22Rv1 (cell line): ENCODE data around the gene ADNP.

Experiments
- H3K27ac ChIP-seq: fragments of 450-650 bp; 2 replicates; pipeline ENCODE4 v1.5.1; 2017
- CTCF ChIP-seq: fragments of 450-650 bp; IDR thresholded peaks from 2 replicates; pipeline ENCODE4 v1.5.1; 2017; ENCODE audit warnings: mild to moderate bottlenecking
- ZFX ChIP-seq: fragments of 450-650 bp; IDR thresholded peaks from 2 replicates; pipeline ENCODE4 v1.6.1; 2017; ENCODE audit warnings: antibody characterized with exemption, borderline replicate concordance

ADNP gene

DNA sequence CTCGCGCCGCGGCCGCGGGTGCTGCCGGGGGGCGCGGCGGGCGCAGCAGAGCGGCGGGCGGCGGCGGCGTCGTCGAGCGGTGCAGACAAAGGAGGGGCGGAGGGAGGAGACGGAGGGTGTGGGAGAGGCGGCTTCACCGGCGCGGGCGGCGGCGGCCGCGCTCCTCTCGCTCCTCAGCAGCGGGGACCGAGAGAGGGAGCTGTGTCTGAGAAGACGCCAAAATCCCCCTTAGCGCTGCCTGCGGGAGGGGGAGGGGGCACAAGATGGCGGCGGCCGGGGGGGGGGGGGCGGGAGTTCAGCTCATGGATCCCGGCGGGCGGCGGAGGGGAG lies 296 bp downstream of the ADNP start:
- peak overlapping the region; percentile 92 for H3K27ac ChIP-seq
- TF ChIP-seq ZFX, result no peak
- TF ChIP-seq CTCF, result no peak

- H3K27ac ChIP-seq, result peak overlapping the region; percentile 92
- TF ChIP-seq ZFX, result no peak
- no peak for TF ChIP-seq CTCF
These were observed 880 bp downstream of the ADNP start for GRCh38 chr20:50930139-50930975.

DNA sequence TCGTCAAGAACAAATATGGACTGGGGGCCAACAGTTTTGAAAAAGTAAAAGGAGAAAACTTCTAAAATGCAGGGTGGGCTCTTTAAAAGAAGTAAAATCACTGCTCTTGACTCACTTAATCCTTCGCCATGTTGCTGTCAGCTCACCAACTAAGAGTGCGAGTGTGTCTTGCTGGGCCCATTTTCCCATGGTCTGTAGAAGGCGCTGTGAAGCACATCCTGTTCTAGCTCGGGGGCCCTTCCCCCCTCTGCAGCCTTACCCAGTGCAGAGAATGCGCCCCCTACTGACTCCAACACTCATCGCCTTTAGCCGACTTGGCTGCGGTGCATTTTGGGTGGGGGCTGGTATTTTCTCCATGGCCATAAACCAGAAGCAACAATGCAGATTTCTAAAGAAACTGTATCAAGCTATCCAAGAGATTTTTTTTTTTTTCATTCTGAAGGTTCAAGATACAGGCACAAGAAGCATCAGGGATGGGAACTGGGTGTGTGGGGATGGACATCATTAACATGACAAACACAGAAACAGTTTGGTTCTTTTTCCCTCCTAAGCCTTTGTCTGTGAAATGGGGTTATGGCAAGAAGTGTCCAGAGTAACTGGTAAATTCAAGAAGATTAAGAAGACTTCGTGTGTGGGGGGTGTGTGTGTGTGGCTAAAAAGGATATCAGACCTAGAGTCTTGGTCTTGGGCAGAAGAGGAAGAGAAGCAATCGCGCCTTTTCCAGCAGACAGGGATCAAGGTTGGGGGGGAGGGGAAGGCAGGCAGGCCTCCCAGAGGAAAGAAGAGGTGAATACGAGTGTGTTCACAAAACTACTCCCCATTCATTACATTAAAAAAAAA lies 1.7 kb downstream of the ADNP start:
- H3K27ac ChIP-seq, result peak overlapping the region; percentile 92

GRCh38 chr20:50928469-50928868 lies 2.8 kb downstream of the ADNP start:
- peak overlapping the region; percentile 92 for H3K27ac ChIP-seq
- TF ChIP-seq CTCF (no peak), ZFX (no peak)

More for the DNA sequence above, 1.7 kb downstream of the ADNP start:
- TF ChIP-seq CTCF (peak; percentile 99), ZFX (no peak)

GRCh38 chr20:50926530-50926929 lies 4.7 kb downstream of the ADNP start:
- no peak overlapping the region for H3K27ac ChIP-seq
- TF ChIP-seq CTCF (no peak), ZFX (no peak)

DNA sequence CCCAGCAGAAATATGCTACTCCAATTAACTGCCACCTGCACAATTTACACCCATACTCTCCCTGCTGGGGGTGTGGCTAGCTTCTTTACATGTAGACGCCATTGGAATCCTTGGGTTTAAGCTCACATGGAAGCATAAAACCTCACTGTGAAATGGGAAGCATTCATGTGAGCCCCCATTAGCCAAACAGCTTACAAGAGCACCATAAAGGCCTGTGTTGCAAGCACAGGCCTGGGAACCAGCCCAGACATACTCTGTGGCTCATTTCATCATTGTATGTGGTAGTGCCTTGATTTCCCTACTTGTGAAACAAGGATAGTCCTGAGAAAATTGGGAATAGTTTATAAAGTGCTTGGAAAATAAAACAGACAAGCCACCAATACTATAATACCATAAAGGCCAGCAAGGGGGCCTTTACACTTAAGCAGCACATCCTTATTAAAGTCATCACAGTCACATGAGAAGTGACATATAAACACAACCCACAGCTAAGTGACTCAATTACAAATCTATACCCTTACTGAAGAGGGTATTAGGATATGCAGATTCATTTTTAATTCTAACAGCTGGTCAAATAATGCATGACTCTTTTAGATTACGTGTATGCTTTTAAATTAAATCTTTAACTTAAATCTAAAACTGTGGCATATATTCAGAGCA lies 6.8 kb downstream of the ADNP start:
- no peak overlapping the region for H3K27ac ChIP-seq

More for the DNA sequence above, 6.8 kb downstream of the ADNP start:
- no peak for TF ChIP-seq CTCF
- no peak for TF ChIP-seq ZFX
